OCI-LY1 (cell line): Measurements from ENCODE around the gene RER1.

Experiments
- CTCF ChIP-seq: fragments of 200-600 bp; sonication (generic), shearing (Covaris generic); IDR thresholded peaks from 2 replicates; pipeline ENCODE4 v1.5.1; 2017; ENCODE audit warnings: mild to moderate bottlenecking, antibody characterized with exemption, low read length, moderate library complexity, mixed read lengths
- EZH2 ChIP-seq: fragments of 200-600 bp; sonication (generic), shearing (Covaris generic); IDR thresholded peaks from 2 replicates; pipeline ENCODE4 v1.8.0; 2017; ENCODE audit warnings: borderline replicate concordance, mixed run types, mild to moderate bottlenecking, antibody characterized with exemption, low read length, moderate library complexity, mixed read lengths

- no peak for TF ChIP-seq CTCF
- no peak for TF ChIP-seq EZH2
These were observed 40.8 kb downstream of the RER1 start for GRCh38 chr1:2432441-2432844.
